Sigmoid colon (tissue), 7 donors: ENCODE results near the gene FBXO44. TPM values are rescaled to one million over a fixed set of nuclear protein-coding genes. Genes with fewer than 3 reads are reported as not detected.

ENCODE experiments used
- DNase-seq: peaks from one replicate; pipeline ENCODE4 v3.0.0-alpha.2; 2019
- H3K27ac ChIP-seq, 4 donors: fragments of 200-600 bp; sonication (generic); one replicate each; pipeline ENCODE4 v1.5.1; 2016 to 2019; ENCODE audit warnings: mild to moderate bottlenecking in 1 of 4
- H3K27me3 ChIP-seq, 3 donors: fragments of 200-600 bp; sonication (generic); one replicate each; pipeline ENCODE4 v1.5.1; 2019; ENCODE audit warnings: mild to moderate bottlenecking in 1 of 3
- H3K36me3 ChIP-seq, 4 donors: fragments of 200-600 bp; sonication (generic); one replicate each; pipeline ENCODE4 v1.5.1; 2016 to 2019
- H3K4me1 ChIP-seq, 4 donors: fragments of 200-600 bp; sonication (generic); one replicate each; pipeline ENCODE4 v1.5.1; 2017 to 2019
- H3K4me3 ChIP-seq, 4 donors: fragments of 200-600 bp; sonication (generic); one replicate each; pipeline ENCODE4 v1.5.1; 2017 to 2019; ENCODE audit warnings: mild to moderate bottlenecking in 2 of 4, moderate library complexity in 1 of 4
- H3K9me3 ChIP-seq, 4 donors: fragments of 200-600 bp in 3 of 4; sonication (generic) in 3 of 4; one replicate each; pipeline versions ENCODE4 v1.5.1 to v1.6.1; 2013 to 2019
- CTCF ChIP-seq, 4 experiments: fragments of 450-650 bp in 3 of 4; fragments of 200-600 bp in 1 of 4; IDR thresholded peaks; one replicate each; pipeline ENCODE4 v1.5.1; 2016 to 2019; ENCODE audit warnings: antibody characterized with exemption in 4 of 4, mild to moderate bottlenecking in 3 of 4, moderate library complexity in 2 of 4
- EP300 ChIP-seq, 4 donors: sonication (generic); formaldehyde crosslinking; IDR thresholded peaks; one replicate each; pipeline ENCODE4 v1.6.1; 2017; ENCODE audit warnings: antibody characterized with exemption in 4 of 4
- POLR2A ChIP-seq, 2 donors: fragments of 450-650 bp; IDR thresholded peaks; one replicate each; pipeline ENCODE4 v1.6.1; 2016; ENCODE audit warnings: antibody characterized with exemption in 2 of 2, mild to moderate bottlenecking in 2 of 2, moderate library complexity in 2 of 2
- POLR2AphosphoS5 ChIP-seq, 4 donors: sonication (generic); formaldehyde crosslinking; IDR thresholded peaks; one replicate each; pipeline ENCODE4 v1.6.1; 2017; ENCODE audit warnings: antibody characterized with exemption in 4 of 4
- WGBS, 2 donors: extraction: QIAGEN DNeasy Blood & Tissue Kit; methylation state at CpG; one replicate each; pipeline ENCODE4 v1.1.7; 2013; 5-methylcytosine and 5-hydroxymethylcytosine counted together
- intact Hi-C: fragments of 100-400 bp; cut with DNase I; formaldehyde crosslinking; loops from one replicate; pipeline ENCODE4 v1.15.1; 2023
- polyA plus RNA-seq, 3 donors: library from polyadenylated mRNA; stranded (reverse); fragments of 200-250 nt; gene quantifications; one replicate each; pipeline ENCODE4 v1.2.3, GENCODE V29; 2013
- total RNA-seq, 4 donors: library from RNA; depleted of rRNA; stranded (reverse); fragments of >200 nt; gene quantifications; one replicate each; pipeline ENCODE4 v1.1.0, GENCODE V29; 2016
- donor health status: healthy with polysubstance abuse.
- donor health status: Bipolar disorder and iron deficiency.
- donor health status: healthy.

FBXO44 gene
- total and polyA plus RNA-seq, 7 donors = 1.6 to 27.3 (median 14.2) TPM

GRCh38 chr1:11678442-11678841, 23.8 kb downstream of the FBXO44 start:
- 96 to 99% methylated on average over 2 of the region's 2 CpGs for WGBS, 2 donors
- DNase-seq = no peak
- Histone ChIP-seq H3K27ac (no peak overlapping the region), H3K4me3 (no peak overlapping the region), H3K27me3 (no peaks in the 10 kb centered on the region), H3K9me3 (no peaks in the 10 kb centered on the region), H3K36me3 (peaks cover 9 to 40% (median 17%) of the 10 kb centered on the region in 4 donors), H3K4me1 (peaks cover 0 to 16% (median 12%) of the 10 kb centered on the region in 4 donors)
- intact Hi-C loops = no loop called here
- TF ChIP-seq POLR2A (IDR thresholded peaks at IDR 0.05) (no peak), EP300 (IDR thresholded peaks at IDR 0.05) (no peak), POLR2AphosphoS5 (IDR thresholded peaks at IDR 0.05) (no peak), CTCF (IDR thresholded peaks at IDR 0.05) (no peak)

GRCh38 chr1:11680270-11681070, 25.8 kb downstream of the FBXO44 start:
- Histone ChIP-seq H3K27me3 (no peaks in the 10 kb centered on the region), H3K4me1 (peaks cover 0 to 16% (median 12%) of the 10 kb centered on the region in 4 donors), H3K9me3 (no peaks in the 10 kb centered on the region), H3K36me3 (peaks cover 0 to 20% (median 7%) of the 10 kb centered on the region in 4 donors), H3K4me3 (peak overlapping the region; percentile 79 to 98 (median 94)), H3K27ac (peak overlapping the region; percentile 88 to 92 (median 88))
- no peak for TF ChIP-seq POLR2A (IDR thresholded peaks at IDR 0.05)
- intact Hi-C loops = loop anchor here (1.0 to 2.0 kb wide), 2 partner anchors 16 to 39 kb away; partner anchors contain the start of gene FBXO6
- WGBS, 2 donors = 9 to 10% methylated on average over 65 of the region's 65 CpGs
- DNase-seq = peak; percentile 71

DNA sequence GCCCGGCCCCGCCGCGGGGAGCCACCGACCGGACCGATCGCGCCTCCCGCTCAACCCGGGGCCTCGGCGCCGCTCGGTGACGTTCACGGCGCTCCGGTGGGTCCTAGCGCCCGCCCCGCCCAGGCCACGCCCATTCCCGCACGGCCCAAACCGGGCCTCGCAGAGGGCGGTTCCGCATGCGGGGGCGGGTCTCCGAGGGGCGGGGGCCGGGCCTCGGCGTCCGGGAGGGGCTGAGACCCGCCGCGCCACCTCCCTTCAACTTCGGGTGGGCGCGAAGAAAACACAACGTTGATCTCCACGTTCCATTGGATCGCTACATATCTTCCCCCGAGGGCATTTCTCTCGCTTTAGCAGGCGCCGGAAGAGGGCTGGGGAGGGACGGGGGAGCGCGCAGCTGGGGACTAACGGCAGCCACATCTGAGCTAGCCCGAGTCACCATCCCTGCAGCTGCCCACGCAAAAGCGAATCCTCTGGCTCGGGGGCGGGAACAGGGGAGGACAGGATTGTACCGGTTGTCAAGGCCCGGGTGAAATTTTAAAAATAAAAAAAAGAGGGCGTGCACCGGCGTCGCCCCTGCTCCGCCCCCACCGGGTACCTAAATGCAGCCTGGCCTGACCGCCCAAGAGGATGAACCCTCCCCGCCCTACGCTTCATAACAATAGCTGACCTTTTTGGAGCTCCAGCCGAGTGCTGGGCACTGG, 26.5 kb downstream of the FBXO44 start, which contains the start of gene MAD2L2:
MAD2L2 (minus strand) TSS at position 78 of the 701 bp plus-strand sequence. CDS start 547 bp downstream, outside the sequence.
- no peak for TF ChIP-seq EP300 (IDR thresholded peaks at IDR 0.05)
- TF ChIP-seq CTCF (IDR thresholded peaks at IDR 0.05) = no peak
- TF ChIP-seq POLR2A (IDR thresholded peaks at IDR 0.05) = peak in 1 of 2 donors; percentile 16
- peak; percentile 75 to 89 (median 83) for TF ChIP-seq POLR2AphosphoS5 (IDR thresholded peaks at IDR 0.05)
- peaks cover 0 to 12% (median 7%) of the 10 kb centered on the region in 4 donors for H3K36me3 ChIP-seq
- peak within 1 kb of the TSS; percentile 88 to 92 (median 88) for H3K27ac ChIP-seq
- no peaks in the 10 kb centered on the region for H3K27me3 ChIP-seq
- H3K9me3 ChIP-seq = no peaks in the 10 kb centered on the region
- H3K4me3 ChIP-seq = peak within 1 kb of the TSS; percentile 79 to 98 (median 94)
- WGBS, 2 donors = 1% methylated on average over 71 of the region's 71 CpGs
- intact Hi-C loops = loop anchor here (2.0 kb wide), 1 partner anchor 16 kb away; the partner anchor contains the start of gene FBXO6
- peak; percentile 93 for DNase-seq
- peaks cover 0 to 16% (median 12%) of the 10 kb centered on the region in 4 donors for H3K4me1 ChIP-seq

GRCh38 chr1:11682287-11682771, 27.7 kb downstream of the FBXO44 start:
- H3K27ac ChIP-seq = no peak overlapping the region
- intact Hi-C loops = no loop called here

More at GRCh38 chr1:11682287-11682771, 27.7 kb downstream of the FBXO44 start:
- Histone ChIP-seq H3K9me3 (no peaks in the 10 kb centered on the region), H3K36me3 (peaks cover 0 to 2% (median under 1%) of the 10 kb centered on the region in 4 donors), H3K4me1 (peaks cover 0 to 16% (median 12%) of the 10 kb centered on the region in 4 donors), H3K4me3 (no peak overlapping the region), H3K27me3 (no peaks in the 10 kb centered on the region)
- TF ChIP-seq EP300 (IDR thresholded peaks at IDR 0.05) (no peak), POLR2A (IDR thresholded peaks at IDR 0.05) (no peak), CTCF (IDR thresholded peaks at IDR 0.05) (no peak), POLR2AphosphoS5 (IDR thresholded peaks at IDR 0.05) (no peak)
- DNase-seq = no peak
- 18 to 56% methylated on average over 7 of the region's 7 CpGs for WGBS, 2 donors
